Small intestine (tissue), 7 donors: Measurements from ENCODE around the gene PHLDA3. TPM values are rescaled to one million over a fixed set of nuclear protein-coding genes. Genes with fewer than 3 reads are reported as not detected.
A peak's percentile ranks its signal among the peaks of the same experiment; 100 is the strongest.

Source experiments
- DNase-seq, 2 donors: peaks; one replicate each; pipeline versions ENCODE4 v3.0.0 to v3.0.0-alpha.2; 2013
- FAIRE-seq: peaks from 2 replicates; lab custom pipeline; 2012; peaks lifted over from hg19 to GRCh38; lab: Jason Lieb, UNC
- H3K27ac ChIP-seq, 3 donors: one replicate each; pipeline ENCODE4 v1.5.1; 2013; ENCODE audit warnings: low read length in 2 of 3, mild to moderate bottlenecking in 2 of 3, control low read depth in 1 of 3, inconsistent platforms in 1 of 3, low read depth in 1 of 3, moderate library complexity in 1 of 3
- H3K27me3 ChIP-seq, 3 donors: one replicate each; pipeline ENCODE4 v1.6.1; 2013; ENCODE audit warnings: low read length in 3 of 3, inconsistent platforms in 1 of 3; ENCODE audit not compliant: control insufficient read depth in 3 of 3, insufficient read depth in 3 of 3
- H3K36me3 ChIP-seq, 3 donors: one replicate each; pipeline ENCODE4 v1.6.1; 2013; ENCODE audit warnings: low read length in 3 of 3, inconsistent platforms in 1 of 3, low read depth in 1 of 3, mild to moderate bottlenecking in 1 of 3, moderate library complexity in 1 of 3; ENCODE audit not compliant: control insufficient read depth in 3 of 3, insufficient read depth in 2 of 3
- H3K4me1 ChIP-seq, 3 donors: one replicate each; pipeline ENCODE4 v1.6.1; 2013; ENCODE audit warnings: low read length in 2 of 3, inconsistent platforms in 1 of 3, low read depth in 1 of 3, mild to moderate bottlenecking in 1 of 3, moderate library complexity in 1 of 3; ENCODE audit not compliant: control insufficient read depth in 3 of 3, insufficient read depth in 2 of 3
- H3K4me3 ChIP-seq, 3 donors: one replicate each; pipeline ENCODE4 v1.5.1; 2013; ENCODE audit warnings: low read length in 3 of 3, control low read depth in 1 of 3, inconsistent platforms in 1 of 3, low read depth in 1 of 3, mild to moderate bottlenecking in 1 of 3, moderate library complexity in 1 of 3
- H3K9me3 ChIP-seq, 2 donors: one replicate each; pipeline ENCODE4 v1.6.1; 2013; ENCODE audit warnings: low read depth in 1 of 2, low read length in 1 of 2; ENCODE audit not compliant: control insufficient read depth in 2 of 2, insufficient read depth in 1 of 2
- WGBS, 3 donors: extraction: QIAGEN DNeasy Blood & Tissue Kit; methylation state at CpG; one replicate each; pipeline ENCODE4 v1.1.7; 2013; 5-methylcytosine and 5-hydroxymethylcytosine counted together
- polyA plus RNA-seq, 4 donors: library from polyadenylated mRNA; stranded (reverse) in 3 of 4; unstranded in 1 of 4; fragments of 200-250 nt in 3 of 4; fragments of 120-200 nt in 1 of 4; gene quantifications; one replicate each; pipeline versions ENCODE4 v1.2.1 to v1.2.3, GENCODE V29; 2013
- donor health status: healthy with polysubstance abuse.
- donor health status: control.
- donor health status: control.
- donor health status: Bipolar disorder and iron deficiency.
- donor health status: healthy.

PHLDA3 gene
- polyA plus RNA-seq, 4 donors = 0.89 to 13.3 (median 5.0) TPM

- no peaks in the 10 kb centered on the region for H3K27me3 ChIP-seq
- H3K9me3 ChIP-seq = no peaks in the 10 kb centered on the region
- peaks cover 0 to 18% (median 0%) of the 10 kb centered on the region in 3 donors for H3K4me1 ChIP-seq
- H3K27ac ChIP-seq = peak overlapping the region in 2 of 3 donors; percentile 59 to 70
- H3K4me3 ChIP-seq = no peak overlapping the region
- no peak for FAIRE-seq
- peaks cover 0 to 7% (median 0%) of the 10 kb centered on the region in 3 donors for H3K36me3 ChIP-seq
- 34 to 60% (median 54%) methylated on average over 13 of the region's 13 CpGs for WGBS, 3 donors
- DNase-seq = peak; percentile 66 to 81
Observed at GRCh38 chr1:201461645-201462441, 7.1 kb downstream of the PHLDA3 start.

DNA sequence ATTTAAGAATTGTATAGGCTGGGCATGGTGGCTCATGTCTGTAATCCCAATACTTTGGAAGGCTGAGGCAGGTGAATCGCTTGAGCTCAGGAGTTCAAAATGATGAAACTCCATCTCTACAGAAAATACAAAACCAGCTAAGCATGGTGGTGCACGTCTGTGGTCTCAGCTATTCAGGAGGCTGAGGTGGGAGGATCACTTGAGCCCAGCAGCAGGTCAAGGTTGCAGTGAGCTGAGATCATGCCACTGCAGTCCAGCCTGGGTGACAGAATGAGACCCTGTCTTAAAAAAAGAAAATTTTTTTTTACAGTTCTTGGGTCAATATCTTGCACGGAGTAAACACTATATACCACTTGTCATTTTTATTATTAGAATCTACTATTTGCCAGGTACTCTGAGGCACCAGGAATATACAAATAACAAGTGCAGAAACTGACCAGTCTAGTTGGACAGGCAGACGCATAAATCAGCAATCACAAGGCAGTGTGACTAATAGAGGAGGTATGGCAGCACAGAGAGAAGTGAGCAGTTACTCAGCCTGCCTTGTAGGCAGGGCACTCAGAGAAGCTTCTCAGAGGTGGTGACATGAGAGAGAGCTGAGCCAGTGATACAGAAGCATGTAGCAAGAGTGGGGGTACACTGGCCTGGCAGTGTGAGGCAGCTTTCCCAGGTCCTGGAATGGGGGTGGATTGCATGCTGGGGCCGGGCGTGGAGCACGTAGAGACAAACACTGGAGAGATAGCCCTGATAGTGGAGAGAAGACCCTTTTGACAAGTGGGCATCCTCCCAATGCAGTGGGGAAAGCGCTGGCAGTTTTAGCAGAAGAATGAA is 8.0 kb downstream of the PHLDA3 start:
- WGBS, 3 donors = 73 to 81% (median 76%) methylated on average over 8 of the region's 8 CpGs
- no peak for FAIRE-seq
- peaks cover 0 to 18% (median 0%) of the 10 kb centered on the region in 3 donors for H3K4me1 ChIP-seq
- no peaks in the 10 kb centered on the region for H3K27me3 ChIP-seq
- peak overlapping the region in 2 of 3 donors; percentile 56 to 70 for H3K27ac ChIP-seq
- peaks cover 0 to 7% (median 0%) of the 10 kb centered on the region in 3 donors for H3K36me3 ChIP-seq
- H3K9me3 ChIP-seq = no peaks in the 10 kb centered on the region
- DNase-seq = peak; percentile 40 to 68
- no peak overlapping the region for H3K4me3 ChIP-seq

- no peaks in the 10 kb centered on the region for H3K27me3 ChIP-seq
- H3K4me3 ChIP-seq = no peak overlapping the region
- no peaks in the 10 kb centered on the region for H3K9me3 ChIP-seq
- no peak overlapping the region for H3K27ac ChIP-seq
- peaks cover 0 to 18% (median 0%) of the 10 kb centered on the region in 3 donors for H3K4me1 ChIP-seq
- WGBS, 3 donors = 83 to 95% (median 89%) methylated on average over 5 of the region's 5 CpGs
- FAIRE-seq (no peak), DNase-seq (no peak)
- H3K36me3 ChIP-seq = no peaks in the 10 kb centered on the region
Observed at GRCh38 chr1:201459775-201460174, 9.2 kb downstream of the PHLDA3 start.

GRCh38 chr1:201459052-201459451 is 9.9 kb downstream of the PHLDA3 start:
- no peaks in the 10 kb centered on the region for H3K27me3 ChIP-seq
- H3K4me1 ChIP-seq = peaks cover 0 to 18% (median 0%) of the 10 kb centered on the region in 3 donors
- FAIRE-seq (no peak), DNase-seq (no peak)
- H3K4me3 ChIP-seq = no peak overlapping the region
- WGBS, 3 donors = 78 to 97% (median 87%) methylated on average over 3 of the region's 3 CpGs
- no peak overlapping the region for H3K27ac ChIP-seq
- H3K36me3 ChIP-seq = no peaks in the 10 kb centered on the region
- no peaks in the 10 kb centered on the region for H3K9me3 ChIP-seq

DNA sequence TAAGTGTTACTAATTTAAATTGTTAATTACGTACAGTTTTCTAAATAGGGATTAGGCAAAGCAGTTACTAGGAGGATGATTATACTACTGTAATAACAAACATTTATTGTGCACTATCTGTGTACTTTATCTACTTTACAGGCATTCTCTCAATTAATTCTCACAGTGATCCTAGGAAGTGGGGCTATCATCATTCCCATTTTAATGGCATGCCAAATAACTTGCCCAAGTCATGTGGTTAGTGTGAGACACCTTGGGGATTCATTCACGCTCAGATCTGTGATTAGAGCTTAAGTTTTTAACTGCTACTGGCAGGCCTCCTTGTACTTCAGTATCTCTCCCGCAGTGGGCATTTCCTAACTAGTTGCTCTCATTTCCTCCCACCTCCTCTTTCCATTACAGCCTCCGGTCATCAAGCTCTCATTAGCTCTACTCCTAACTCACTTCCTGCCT is 11.5 kb downstream of the PHLDA3 start:
- Histone ChIP-seq H3K4me3 (no peak overlapping the region), H3K36me3 (no peaks in the 10 kb centered on the region), H3K9me3 (peaks cover 0 to 5% of the 10 kb centered on the region in 2 donors), H3K27me3 (no peaks in the 10 kb centered on the region), H3K27ac (no peak overlapping the region), H3K4me1 (peaks cover 0 to 18% (median 0%) of the 10 kb centered on the region in 3 donors)
- 47 to 58% (median 50%) methylated on average over 4 of the region's 4 CpGs for WGBS, 3 donors
- no peak for FAIRE-seq
- no peak for DNase-seq

DNA sequence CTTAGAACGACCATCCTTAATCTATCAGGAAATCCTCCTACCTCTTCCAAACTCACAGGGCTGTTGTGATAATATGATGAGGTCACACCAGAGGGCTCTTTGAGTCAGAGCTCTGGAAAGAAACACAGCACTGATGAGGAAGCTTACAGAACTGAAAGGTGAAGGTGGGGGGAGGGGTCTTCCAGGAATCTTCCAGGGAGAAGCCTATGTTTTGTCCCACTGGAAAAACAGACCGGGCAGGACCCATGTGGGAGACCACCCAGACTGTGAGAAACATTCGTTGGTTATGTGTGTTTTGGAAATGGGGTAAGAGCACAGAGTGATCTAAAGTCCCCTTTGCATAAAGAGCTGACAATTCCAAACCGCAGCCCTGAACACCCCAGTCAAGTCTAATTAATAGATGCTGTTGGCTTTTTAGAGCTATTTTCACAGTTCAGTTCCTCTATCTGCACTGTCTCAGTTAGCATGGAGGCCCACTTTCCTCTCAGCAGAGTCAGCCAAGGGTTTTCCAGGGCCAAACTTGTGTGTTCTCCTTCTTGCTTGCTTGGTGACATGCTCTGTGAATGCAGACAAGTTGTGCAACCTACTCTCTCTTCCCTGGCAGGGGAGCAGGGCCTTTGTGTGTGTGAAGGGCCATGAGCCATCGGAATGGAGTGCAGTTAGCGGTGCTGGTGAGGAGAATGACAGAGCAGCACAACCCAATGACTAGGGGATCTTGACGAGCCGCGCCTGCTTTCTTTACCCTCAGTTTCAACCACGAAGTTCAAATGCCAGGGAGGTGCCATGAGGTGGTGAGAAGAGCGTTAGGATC is 12.3 kb downstream of the PHLDA3 start:
- no peak for DNase-seq
- WGBS, 3 donors = 55 to 74% (median 68%) methylated on average over 11 of the region's 11 CpGs
- Histone ChIP-seq H3K4me3 (no peak overlapping the region), H3K4me1 (peaks cover 0 to 12% (median 0%) of the 10 kb centered on the region in 3 donors), H3K36me3 (no peaks in the 10 kb centered on the region), H3K27me3 (no peaks in the 10 kb centered on the region), H3K9me3 (peaks cover 0 to 5% of the 10 kb centered on the region in 2 donors), H3K27ac (peak overlapping the region in 2 of 3 donors; percentile 38 to 69)
- FAIRE-seq = no peak

DNA sequence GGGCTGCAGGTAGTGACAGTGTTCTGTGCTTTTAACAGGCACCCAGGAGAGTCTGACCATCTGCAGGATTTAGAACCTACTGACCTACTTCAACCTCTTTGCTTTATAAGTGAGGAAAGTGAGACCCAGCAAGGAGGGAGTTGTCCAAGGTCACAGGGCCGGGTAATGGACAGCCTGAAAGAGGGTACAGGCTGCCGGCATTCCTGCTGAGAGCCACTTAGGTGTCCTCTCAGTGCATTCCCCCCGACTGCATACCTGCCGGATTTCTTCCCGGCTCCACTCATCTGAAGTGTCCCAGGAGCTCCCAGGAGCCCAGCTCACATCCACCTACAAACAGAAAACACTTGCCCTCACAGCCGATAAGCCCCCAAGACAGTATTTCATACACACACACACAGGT is 13.9 kb downstream of the PHLDA3 start:
- Histone ChIP-seq H3K4me3 (no peak overlapping the region), H3K36me3 (no peaks in the 10 kb centered on the region), H3K27me3 (no peaks in the 10 kb centered on the region), H3K9me3 (peaks cover 0 to 5% of the 10 kb centered on the region in 2 donors), H3K4me1 (peaks cover 0 to 6% (median 0%) of the 10 kb centered on the region in 3 donors), H3K27ac (no peak overlapping the region)
- WGBS, 3 donors = 72 to 81% (median 80%) methylated on average over 6 of the region's 6 CpGs
- DNase-seq (no peak), FAIRE-seq (no peak)
